Activated CD8-positive, alpha-beta T cell treated with anti-CD3 and anti-CD28 coated beads for 36 hours (primary cell): Measurements from ENCODE around the gene SLC39A11. TPM values are rescaled to one million over a fixed set of nuclear protein-coding genes. Genes with fewer than 3 reads are reported as not detected.
"Not testable (repeated sequence)": the region's sequence is repeated elsewhere in the genome, so short reads cannot be mapped to it uniquely, and the experiment has no call there.

Source experiments
- ATAC-seq: fragments of 200-7000 bp; cut with Tn5 transposase; one replicate; pipeline ENCODE4 v1.10.0; 2021; ENCODE audit warnings: mild to moderate bottlenecking, moderate library complexity
- CTCF ChIA-PET: fragments of 350-600 bp; sonication (Branson Sonifier 250); formaldehyde crosslinking; loops from one replicate; lab custom pipeline; 2021; ENCODE audit warnings: antibody characterized with exemption; lab: Charles Lee
- POLR2A ChIA-PET: fragments of 350-600 bp; sonication (Branson Sonifier 250); formaldehyde crosslinking; loops from one replicate; lab custom pipeline; 2021; ENCODE audit warnings: antibody characterized with exemption; lab: Charles Lee
- DNase-seq: peaks from one replicate; pipeline ENCODE4 v3.0.0-alpha.2; 2020
- H3K27ac Mint-ChIP-seq: one replicate; pipeline ENCODE4 v1.8.0; 2021; ENCODE audit warnings: mild to moderate bottlenecking, mixed read lengths
- H3K27me3 Mint-ChIP-seq: one replicate; pipeline ENCODE4 v1.8.0; 2021; ENCODE audit warnings: mixed read lengths
- H3K36me3 Mint-ChIP-seq: one replicate; pipeline ENCODE4 v1.8.0; 2021; ENCODE audit warnings: low read depth, mixed read lengths
- H3K4me1 Mint-ChIP-seq: one replicate; pipeline ENCODE4 v1.8.0; 2021; ENCODE audit warnings: low read depth, mixed read lengths
- H3K4me3 Mint-ChIP-seq: one replicate; pipeline ENCODE4 v1.8.0; 2021; ENCODE audit warnings: mild to moderate bottlenecking, moderate library complexity, mixed read lengths
- H3K9me3 Mint-ChIP-seq: one replicate; pipeline ENCODE4 v1.8.0; 2021; ENCODE audit warnings: mixed read lengths
- CTCF ChIP-seq: fragments of 200-600 bp; IDR thresholded peaks from one replicate; pipeline ENCODE4 v1.8.0; 2022; ENCODE audit warnings: antibody characterized with exemption, mild to moderate bottlenecking
- intact Hi-C: fragments of 100-400 bp; cut with micrococcal nuclease; formaldehyde crosslinking; loops from one replicate; pipeline ENCODE4 v1.10.0; 2022
- total RNA-seq, 2 experiments: library from RNA; stranded (reverse); gene quantifications; one replicate each; pipeline ENCODE4 v1.2.3, GENCODE V29; 2021

Gene SLC39A11
- total RNA-seq, 2 experiments from 2014 or later, result 14.4 to 14.9 TPM

- Mint-ChIP-seq H3K4me3 (no peak overlapping the region), H3K27me3 (no peaks in the 10 kb centered on the region), H3K4me1 (peaks cover 2% of the 10 kb centered on the region), H3K9me3 (peaks cover 2% of the 10 kb centered on the region), H3K27ac (no peak overlapping the region), H3K36me3 (peaks cover 22% of the 10 kb centered on the region)
- POLR2A ChIA-PET, result no interaction called here
- no peak for TF ChIP-seq CTCF
- ATAC-seq (no peak), DNase-seq (no peak)
- intact Hi-C loops, result no loop called here
- CTCF ChIA-PET, result no interaction called here
Observed at GRCh38 chr17:73069164-73069770, 23.2 kb downstream of the SLC39A11 start.

- no peak for TF ChIP-seq CTCF
- Mint-ChIP-seq H3K27me3 (no peaks in the 10 kb centered on the region), H3K27ac (no peak overlapping the region), H3K4me3 (no peak overlapping the region), H3K36me3 (peaks cover 22% of the 10 kb centered on the region), H3K9me3 (peaks cover 2% of the 10 kb centered on the region), H3K4me1 (peaks cover 8% of the 10 kb centered on the region)
- no peak for DNase-seq
- POLR2A ChIA-PET, result no interaction called here
- ATAC-seq, result no peak
- CTCF ChIA-PET, result no interaction called here
- intact Hi-C loops, result no loop called here
Observed at GRCh38 chr17:73068322-73069153, 23.9 kb downstream of the SLC39A11 start.

GRCh38 chr17:73067699-73068098, 24.8 kb downstream of the SLC39A11 start:
- H3K9me3 Mint-ChIP-seq, ATAC-seq, H3K4me1 Mint-ChIP-seq, H3K27me3 Mint-ChIP-seq, H3K27ac Mint-ChIP-seq, DNase-seq, intact Hi-C loops, H3K4me3 Mint-ChIP-seq, POLR2A ChIA-PET: not testable (repeated sequence)
- CTCF ChIA-PET, result interaction anchor here (0.7 kb wide), 1 partner anchor 10 kb away, joined by 3 read pairs; no protein-coding TSS in a partner anchor
- peaks cover 22% of the 10 kb centered on the region for H3K36me3 Mint-ChIP-seq

- TF ChIP-seq CTCF, result no peak
- intact Hi-C loops, result no loop called here
- no peak overlapping the region for H3K4me3 Mint-ChIP-seq
- H3K27me3 Mint-ChIP-seq, result no peaks in the 10 kb centered on the region
- ChIA-PET CTCF (interaction anchor here (0.7 to 1.2 kb wide), 2 partner anchors 10 to 507 kb away, joined by 3 read pairs; no protein-coding TSS in a partner anchor), POLR2A (no interaction called here)
- DNase-seq (no peak), ATAC-seq (no peak)
- peaks cover 8% of the 10 kb centered on the region for H3K4me1 Mint-ChIP-seq
- H3K36me3 Mint-ChIP-seq, result peaks cover 19% of the 10 kb centered on the region
- H3K27ac Mint-ChIP-seq, result no peak overlapping the region
- H3K9me3 Mint-ChIP-seq, result peaks cover 2% of the 10 kb centered on the region
Observed at GRCh38 chr17:73067075-73067474, 25.4 kb downstream of the SLC39A11 start.

- CTCF ChIA-PET, result interaction anchor here (1.2 kb wide), 1 partner anchor 506 kb away, joined by 3 read pairs; no protein-coding TSS in a partner anchor
- H3K4me3 Mint-ChIP-seq, result no peak overlapping the region
- no peak overlapping the region for H3K27ac Mint-ChIP-seq
- peaks cover 15% of the 10 kb centered on the region for H3K36me3 Mint-ChIP-seq
- no peaks in the 10 kb centered on the region for H3K27me3 Mint-ChIP-seq
- POLR2A ChIA-PET, result no interaction called here
- no peak for TF ChIP-seq CTCF
- ATAC-seq (no peak), DNase-seq (no peak)
- intact Hi-C loops, result no loop called here
- H3K4me1 Mint-ChIP-seq, result peaks cover 8% of the 10 kb centered on the region
- peaks cover 2% of the 10 kb centered on the region for H3K9me3 Mint-ChIP-seq
Observed at GRCh38 chr17:73066148-73066884, 26.2 kb downstream of the SLC39A11 start.
